GM10266 (cell line): ENCODE data around the gene CELF2.
A peak's percentile ranks its signal among the peaks of the same experiment; 100 is the strongest.

ENCODE experiments used
- DNase-seq: peaks from one replicate; pipeline ENCODE4 v3.0.0; 2012; ENCODE audit errors: extremely low spot score
- TF ChIP-seq, protein P1 (sequence below): IDR thresholded peaks from 2 replicates; pipeline ENCODE4 v1.5.1; 2012; ENCODE audit warnings: mild to moderate bottlenecking, low read depth; ENCODE audit not compliant: control insufficient read depth, insufficient read depth; ENCODE audit errors: missing control alignments

CELF2 gene

DNA sequence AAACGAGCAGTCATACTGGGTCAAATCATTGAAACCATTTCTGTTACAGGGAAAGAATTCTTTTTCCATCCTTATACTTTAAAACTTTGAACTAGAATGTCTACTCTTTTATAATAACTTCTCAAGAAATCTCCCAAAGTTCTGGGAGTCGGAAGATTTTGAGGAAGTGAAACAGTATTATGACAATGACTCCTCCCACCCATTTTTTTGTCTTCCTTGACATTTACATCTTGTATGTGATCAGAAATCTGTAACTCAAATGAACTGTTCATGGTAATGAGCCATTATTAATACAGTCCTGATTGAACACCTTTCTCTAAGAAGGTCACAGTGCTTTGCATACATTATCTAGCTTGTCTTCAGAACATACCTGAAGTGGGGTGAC is 227.4 kb downstream of the CELF2 start:
- TF ChIP-seq, protein P1, sequence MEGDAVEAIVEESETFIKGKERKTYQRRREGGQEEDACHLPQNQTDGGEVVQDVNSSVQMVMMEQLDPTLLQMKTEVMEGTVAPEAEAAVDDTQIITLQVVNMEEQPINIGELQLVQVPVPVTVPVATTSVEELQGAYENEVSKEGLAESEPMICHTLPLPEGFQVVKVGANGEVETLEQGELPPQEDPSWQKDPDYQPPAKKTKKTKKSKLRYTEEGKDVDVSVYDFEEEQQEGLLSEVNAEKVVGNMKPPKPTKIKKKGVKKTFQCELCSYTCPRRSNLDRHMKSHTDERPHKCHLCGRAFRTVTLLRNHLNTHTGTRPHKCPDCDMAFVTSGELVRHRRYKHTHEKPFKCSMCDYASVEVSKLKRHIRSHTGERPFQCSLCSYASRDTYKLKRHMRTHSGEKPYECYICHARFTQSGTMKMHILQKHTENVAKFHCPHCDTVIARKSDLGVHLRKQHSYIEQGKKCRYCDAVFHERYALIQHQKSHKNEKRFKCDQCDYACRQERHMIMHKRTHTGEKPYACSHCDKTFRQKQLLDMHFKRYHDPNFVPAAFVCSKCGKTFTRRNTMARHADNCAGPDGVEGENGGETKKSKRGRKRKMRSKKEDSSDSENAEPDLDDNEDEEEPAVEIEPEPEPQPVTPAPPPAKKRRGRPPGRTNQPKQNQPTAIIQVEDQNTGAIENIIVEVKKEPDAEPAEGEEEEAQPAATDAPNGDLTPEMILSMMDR, result no peak
- no peak for DNase-seq

DNA sequence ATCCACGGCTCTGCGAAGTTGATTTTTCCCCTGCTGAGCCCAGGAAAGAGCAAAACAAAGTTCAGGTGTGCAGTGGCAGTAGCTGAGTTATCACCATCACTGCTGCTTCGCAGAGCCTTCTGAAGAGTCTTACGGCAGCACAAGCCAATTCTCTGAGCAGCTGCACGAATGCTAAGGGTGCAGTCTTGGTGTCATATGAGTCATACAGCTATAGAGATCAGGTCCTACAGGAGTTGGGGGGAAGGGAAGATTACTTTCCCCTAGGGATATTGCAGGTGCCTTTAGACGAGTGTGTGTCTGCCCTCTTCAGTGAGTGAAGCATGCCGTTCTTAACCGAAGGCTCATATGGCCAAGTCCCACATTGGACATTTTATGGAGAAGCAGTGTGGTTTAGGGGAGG is 227.8 kb downstream of the CELF2 start:
- TF ChIP-seq, protein P1, result no peak
- no peak for DNase-seq

DNA sequence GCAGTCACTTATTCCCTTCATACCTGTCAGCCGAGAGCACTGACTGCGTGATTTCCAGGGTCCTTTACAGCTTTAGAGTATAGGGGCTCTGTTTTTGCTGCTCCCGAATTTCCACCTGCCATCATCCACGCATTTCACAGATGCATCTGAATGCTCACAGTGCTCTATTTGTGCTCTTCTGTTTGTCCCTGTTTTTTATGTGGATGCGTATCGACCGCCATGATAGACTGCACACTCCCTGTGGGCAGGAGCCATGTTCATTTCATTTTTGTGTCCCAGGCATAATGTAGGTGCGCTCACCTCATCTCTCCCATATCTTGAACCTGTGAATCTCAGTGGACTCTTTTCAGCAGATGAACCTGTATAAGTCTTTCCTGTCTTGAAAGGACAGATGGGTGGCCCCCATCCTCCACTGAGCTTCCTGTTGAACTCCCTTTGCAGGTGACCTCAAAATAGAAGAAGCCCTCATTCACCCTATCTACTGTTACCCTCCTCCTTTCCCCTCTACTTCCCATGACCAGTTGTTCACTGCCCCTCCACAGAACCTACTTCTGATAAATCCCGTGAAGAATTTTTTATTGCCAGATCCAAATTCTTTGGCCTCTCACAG is 228.4 kb downstream of the CELF2 start:
- TF ChIP-seq, protein P1, result no peak
- no peak for DNase-seq

DNA sequence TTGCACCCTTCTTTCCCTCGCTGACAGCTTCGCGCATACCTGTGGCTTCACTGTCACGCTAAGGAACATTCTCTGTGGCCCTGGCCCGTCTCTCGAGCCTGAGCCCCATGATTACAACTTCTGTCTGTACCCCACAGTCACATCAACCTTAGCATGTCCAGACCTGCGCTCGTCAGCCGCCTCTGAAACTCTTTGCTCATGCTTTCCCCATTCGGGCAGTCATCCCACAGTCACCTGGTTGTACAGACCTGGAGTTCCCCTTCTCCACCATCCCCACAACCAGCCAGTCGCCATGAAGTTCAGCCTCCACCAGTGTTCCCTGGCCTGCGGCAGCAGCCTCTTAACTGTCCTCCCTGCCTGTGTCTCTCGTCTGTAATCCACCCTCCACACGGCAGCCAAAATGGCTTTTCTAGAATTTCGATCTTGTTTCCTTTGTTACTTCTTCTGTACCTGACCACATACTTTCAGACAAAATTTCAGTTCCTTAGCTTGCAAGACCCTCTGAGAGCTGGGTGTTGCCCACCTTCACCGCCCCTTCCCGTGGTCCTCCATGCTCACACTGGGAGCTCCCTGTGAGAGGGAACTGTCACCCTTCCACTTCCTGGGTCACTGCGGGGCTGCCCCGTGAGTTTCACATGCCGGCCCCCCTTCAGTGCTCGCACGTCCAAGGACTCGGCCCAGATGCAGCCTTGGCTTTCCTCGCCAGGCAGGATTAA is 229.2 kb downstream of the CELF2 start:
- TF ChIP-seq, protein P1, result no peak

DNA sequence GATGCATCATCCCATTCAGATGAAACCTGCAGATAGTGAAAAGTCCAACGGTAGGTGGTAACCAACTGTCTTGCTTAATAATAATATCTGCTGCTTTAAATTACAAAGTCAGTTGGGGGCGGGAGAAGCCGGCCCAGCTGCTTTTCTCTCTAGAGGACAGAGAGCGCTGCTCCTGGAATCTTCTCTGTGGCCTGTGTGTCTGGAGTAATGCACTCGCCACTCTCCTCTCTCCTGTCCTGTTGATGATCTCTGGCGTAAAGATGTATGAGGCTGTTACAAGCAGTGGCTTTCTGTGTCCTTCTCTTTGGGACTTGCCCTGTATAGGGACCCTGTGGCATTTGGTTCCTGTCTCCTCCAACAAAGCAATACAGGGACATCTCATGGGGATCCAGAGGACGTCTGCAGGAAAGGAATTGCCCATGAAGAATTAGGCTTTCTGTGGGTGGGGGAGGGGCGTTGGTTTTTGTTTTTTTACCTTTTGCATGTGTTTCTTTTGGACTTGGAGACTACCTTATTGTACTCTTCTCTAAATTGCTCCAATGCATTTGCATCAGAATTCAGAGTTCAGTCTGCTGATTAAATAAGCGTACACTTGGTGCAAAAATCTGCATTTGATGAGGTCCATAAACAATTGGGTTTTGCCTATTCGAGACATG is 231.6 kb downstream of the CELF2 start:
- TF ChIP-seq, protein P1, result no peak
- DNase-seq, result no peak

More for the DNA sequence above, 229.2 kb downstream of the CELF2 start:
- peak; percentile 56 for DNase-seq

DNA sequence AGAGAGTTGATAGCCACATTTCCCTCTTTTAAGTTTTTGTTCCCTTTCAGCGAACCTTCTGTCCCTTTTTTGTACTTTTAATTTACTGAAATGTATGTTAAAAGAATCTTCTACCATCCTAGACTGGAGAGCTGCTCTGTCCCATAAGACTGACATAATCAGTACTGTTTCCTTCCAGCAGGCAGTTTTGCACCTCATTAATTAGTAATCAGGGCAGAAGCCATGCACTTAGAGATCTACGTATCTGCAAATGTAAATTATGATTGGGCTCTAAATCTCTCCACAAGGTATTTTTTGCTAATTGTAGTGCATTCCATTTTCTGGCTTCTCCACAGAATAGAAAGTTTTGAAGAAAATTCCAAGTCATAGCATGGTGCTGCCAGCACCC is 232.1 kb downstream of the CELF2 start:
- DNase-seq, result no peak
- TF ChIP-seq, protein P1, result no peak

DNA sequence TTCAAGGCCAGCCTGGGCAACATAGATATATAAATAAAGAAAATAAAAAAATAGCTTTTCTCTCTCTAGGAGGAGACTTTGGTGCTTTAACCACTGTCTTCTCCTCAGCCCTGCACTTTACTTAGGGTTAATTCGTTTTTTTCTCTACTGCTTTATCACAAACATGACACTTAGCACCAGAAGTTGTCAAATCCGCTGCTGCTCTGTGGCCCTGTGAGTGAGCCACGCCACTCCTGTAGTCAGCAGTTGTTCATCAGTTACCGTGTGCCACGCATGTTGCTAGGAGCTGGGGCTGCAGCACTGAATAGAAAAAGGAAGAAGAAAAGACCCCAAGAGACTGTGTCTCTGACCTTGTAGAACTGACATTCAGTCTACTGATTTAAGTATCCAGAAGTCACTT is 232.6 kb downstream of the CELF2 start:
- DNase-seq, result no peak
- TF ChIP-seq, protein P1, result no peak
